C4-2B (cell line): ENCODE measurements around the gene ETV6.

ENCODE experiments used
- CTCF ChIP-seq: fragments of 450-650 bp; conservative IDR thresholded peaks from 2 replicates; pipeline ENCODE4 v1.5.1; 2017; ENCODE audit warnings: mild to moderate bottlenecking
- ZFX ChIP-seq: fragments of 450-650 bp; IDR thresholded peaks from 2 replicates; pipeline ENCODE4 v1.6.1; 2017

GRCh38 chr12:11877869-11878780 lies 228.7 kb downstream of the ETV6 start:
- TF ChIP-seq CTCF (no peak), ZFX (no peak)
